Measurements from ENCODE around the gene RGS9BP. TPM values are rescaled to one million over a fixed set of nuclear protein-coding genes. Genes with fewer than 3 reads are reported as not detected.
"Not testable (repeated sequence)": the region's sequence is repeated elsewhere in the genome, so short reads cannot be mapped to it uniquely, and the experiment has no call there.

RGS9BP gene
- total and polyA plus RNA-seq, 10 of the 15 experiments (the other 5 are each of a cell fraction or from before 2014, with no cell fraction given) = 0.01 to 0.10 (median 0.05) TPM; not detected in 6

- ATAC-seq (no peak), DNase-seq (ENCODE audit: low read depth, low spot score) (no peak), FAIRE-seq (no peak)
- no peak overlapping the region for H2AFZ ChIP-seq (ENCODE audit: control insufficient read depth, low read depth, low read length)
- BruUV-seq (replicated peaks) = no TSS peak
- in situ Hi-C loops (cut with MboI) = no loop called here
- ChIA-PET RAD21 (ENCODE audit: unreplicated experiment) (no interaction called here), SMC1A (ENCODE audit: uncharacterized antibody, unreplicated experiment) (no interaction called here), POLR2A (no interaction called here), CTCF (no interaction called here)
- peaks cover 13% of the 10 kb centered on the region in 2 experiments; a peak in 3 of 4 replicates for H3K36me3 ChIP-seq (ENCODE audit: control insufficient read depth in 2 of 2, insufficient read depth in 2 of 2, low read length in 1 of 2)
- TF ChIP-seq ASH2L (IDR thresholded peaks at IDR 0.05; ENCODE audit: borderline replicate concordance, low read depth) = no peak
- no peak for TF ChIP-seq RAD21 (IDR thresholded peaks at IDR 0.05; ENCODE audit: insufficient read depth, low read depth, low read length)
- TF ChIP-seq POLR2A (IDR thresholded peaks at IDR 0.05; ENCODE audit: low read depth, low read length) = no peak
- no peak for TF ChIP-seq CHD4 (IDR thresholded peaks at IDR 0.05)
- H3K4me3 ChIP-seq = no peak overlapping the region
- H3K9ac ChIP-seq (ENCODE audit: control insufficient read depth, insufficient read depth, low read length) = no peak overlapping the region
- no peaks in the 10 kb centered on the region for H3K9me3 ChIP-seq (replicated peaks; ENCODE audit: control insufficient read depth, insufficient read depth, low read length)
- no peaks in the 10 kb centered on the region for H3K79me2 ChIP-seq (ENCODE audit: control insufficient read depth, insufficient read depth, low read length)
- no peaks in the 10 kb centered on the region for H4K20me1 ChIP-seq (ENCODE audit: control insufficient read depth, insufficient read depth)
- H3K27ac ChIP-seq (ENCODE audit: control insufficient read depth, insufficient read depth) = no peak overlapping the region
- no peaks in the 10 kb centered on the region for H3K4me1 ChIP-seq (ENCODE audit: control insufficient read depth, insufficient read depth, low read length)
- no peak overlapping the region for H3K4me2 ChIP-seq (ENCODE audit: control insufficient read depth, insufficient read depth)
- intact Hi-C loops (cut with micrococcal nuclease; ENCODE audit: unreplicated experiment) = no loop called here
- WGBS (ENCODE audit: insufficient coverage, insufficient replicate concordance, low lambda C conversion rate, missing lambda C conversion rate) = 100% methylated on average over 11 of the region's 15 CpGs
- H3K27me3 ChIP-seq (replicated peaks in 1 of 2; ENCODE audit: control insufficient read depth in 2 of 2, insufficient read depth in 2 of 2, low read length in 1 of 2) = no peaks in the 10 kb centered on the region
These were observed 22.1 kb upstream of the RGS9BP start for GRCh38 chr19:32653599-32653915.

GRCh38 chr19:32656379-32656778 lies 19.3 kb upstream of the RGS9BP start:
- ChIA-PET POLR2A (interaction anchor here (0.7 kb wide), 2 partner anchors 21 to 960 kb away, joined by 4 to 5 read pairs; no protein-coding TSS in a partner anchor), SMC1A (ENCODE audit: uncharacterized antibody, unreplicated experiment) (interaction anchor here (0.6 kb wide), 1 partner anchor 191 kb away, joined by 5 read pairs; no protein-coding TSS in a partner anchor)
- RAD21 ChIA-PET (ENCODE audit: unreplicated experiment); H3K4me3 ChIP-seq; H3K4me2 ChIP-seq (ENCODE audit: control insufficient read depth, insufficient read depth); H3K79me2 ChIP-seq (ENCODE audit: control insufficient read depth, insufficient read depth, low read length); H3K9me3 ChIP-seq (replicated peaks; ENCODE audit: control insufficient read depth, insufficient read depth, low read length); BruUV-seq (replicated peaks); H3K9ac ChIP-seq (ENCODE audit: control insufficient read depth, insufficient read depth, low read length); in situ Hi-C loops (cut with MboI); ATAC-seq; H4K20me1 ChIP-seq (ENCODE audit: control insufficient read depth, insufficient read depth); intact Hi-C loops (cut with micrococcal nuclease; ENCODE audit: unreplicated experiment); H3K4me1 ChIP-seq (ENCODE audit: control insufficient read depth, insufficient read depth, low read length); H3K27ac ChIP-seq (ENCODE audit: control insufficient read depth, insufficient read depth); H2AFZ ChIP-seq (ENCODE audit: control insufficient read depth, low read depth, low read length); CTCF ChIA-PET; DNase-seq (ENCODE audit: low read depth, low spot score); H3K27me3 ChIP-seq (replicated peaks in 1 of 2; ENCODE audit: control insufficient read depth in 2 of 2, insufficient read depth in 2 of 2, low read length in 1 of 2); FAIRE-seq: not testable (repeated sequence)
- peaks cover 7 to 11% of the 10 kb centered on the region in 2 experiments; a peak in 3 of 4 replicates for H3K36me3 ChIP-seq (ENCODE audit: control insufficient read depth in 2 of 2, insufficient read depth in 2 of 2, low read length in 1 of 2)
- over 99% methylated on average over 8 of the region's 8 CpGs for WGBS (ENCODE audit: insufficient coverage, insufficient replicate concordance, low lambda C conversion rate, missing lambda C conversion rate)
